ENCODE data around the gene DDX5.
"Not testable (repeated sequence)": the region's sequence is repeated elsewhere in the genome, so short reads cannot be mapped to it uniquely, and the experiment has no call there.

The DDX5 gene

GRCh38 chr17:64496786-64497564 is 9.1 kb downstream of the DDX5 start, which contains the start of gene POLG2:
Gene POLG2 (minus strand): TSS chr17:64497054. CDS start chr17:64496968, 86 bp downstream.
- FAIRE-seq: peak; percentile 82
- peak; percentile 87 for DNase-seq (ENCODE audit: extremely low spot score, insufficient read length, low read depth)

DNA sequence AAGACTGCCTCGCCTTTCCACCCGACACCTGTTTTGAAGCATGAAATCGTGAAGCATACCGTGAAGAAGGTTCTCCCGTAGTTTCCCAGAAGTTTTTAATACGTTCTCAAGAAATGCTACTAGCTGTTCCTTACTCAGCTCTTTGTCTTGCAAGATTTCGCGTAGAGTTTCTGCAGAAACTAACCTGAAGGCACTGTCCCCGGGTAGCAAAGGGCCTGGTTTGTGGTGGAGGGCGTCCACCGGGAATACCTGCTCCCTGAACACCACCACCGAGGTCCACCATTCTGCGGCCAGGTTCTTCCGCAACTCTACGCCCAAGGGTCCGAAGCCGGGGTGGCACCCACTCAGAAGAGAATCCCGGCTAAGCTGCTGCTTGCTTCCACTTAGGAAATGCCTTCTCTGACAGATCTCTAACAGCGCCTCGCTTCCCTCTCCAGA is 9.7 kb downstream of the DDX5 start:
- no peak for DNase-seq (ENCODE audit: extremely low spot score, insufficient read length, low read depth)
- no peak for FAIRE-seq

- not testable (repeated sequence) for DNase-seq (ENCODE audit: extremely low spot score, insufficient read length, low read depth); FAIRE-seq
These were observed 10.8 kb downstream of the DDX5 start for GRCh38 chr17:64495300-64495699.

DNA sequence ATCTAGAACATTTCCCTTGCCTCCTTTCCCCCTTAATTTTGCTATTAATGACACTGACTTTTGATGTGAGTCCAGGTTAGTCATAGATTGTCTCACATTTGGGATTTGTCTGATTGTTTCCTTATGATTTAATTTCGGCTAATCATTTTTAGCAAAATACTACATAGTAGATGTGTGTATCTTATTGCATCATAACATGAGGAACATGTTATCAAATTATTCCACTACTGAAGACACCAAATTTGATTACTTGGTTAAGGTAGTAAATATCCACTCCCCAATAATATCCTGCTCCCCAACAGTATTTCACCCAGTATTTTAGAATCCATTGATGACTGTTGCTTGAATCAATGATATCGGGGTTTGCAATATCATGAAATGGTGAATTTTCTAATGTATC is 12.0 kb downstream of the DDX5 start:
- no peak for FAIRE-seq
- no peak for DNase-seq (ENCODE audit: extremely low spot score, insufficient read length, low read depth)

GRCh38 chr17:64492481-64493109 is 13.5 kb downstream of the DDX5 start:
- no peak for FAIRE-seq
- DNase-seq (ENCODE audit: extremely low spot score, insufficient read length, low read depth): no peak

DNA sequence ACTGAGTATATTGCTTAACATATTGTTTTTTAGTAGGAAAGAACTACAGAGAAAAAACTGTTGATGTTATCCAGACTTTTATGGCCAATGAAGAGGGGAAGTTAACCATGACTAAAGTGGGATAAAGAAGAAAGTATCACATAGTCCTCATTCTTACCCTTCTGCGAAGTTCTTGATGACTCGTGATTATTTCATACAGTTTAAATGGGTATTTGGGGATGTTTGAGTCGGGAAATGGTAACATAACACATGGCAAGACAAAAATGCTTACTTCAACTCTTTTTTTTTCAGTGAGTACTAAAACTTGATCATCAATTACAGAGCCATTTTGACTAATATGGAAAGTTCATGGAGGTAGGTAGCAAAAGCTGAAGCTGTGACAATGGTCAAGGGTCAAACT is 14.1 kb downstream of the DDX5 start:
- FAIRE-seq: no peak
- DNase-seq (ENCODE audit: extremely low spot score, insufficient read length, low read depth): no peak

- DNase-seq (ENCODE audit: extremely low spot score, insufficient read length, low read depth) (no peak), FAIRE-seq (no peak)
These were observed 14.8 kb downstream of the DDX5 start for GRCh38 chr17:64491034-64491860.

GRCh38 chr17:64488301-64488700 is 17.8 kb downstream of the DDX5 start:
- DNase-seq (ENCODE audit: extremely low spot score, insufficient read length, low read depth) (no peak), FAIRE-seq (no peak)

DNA sequence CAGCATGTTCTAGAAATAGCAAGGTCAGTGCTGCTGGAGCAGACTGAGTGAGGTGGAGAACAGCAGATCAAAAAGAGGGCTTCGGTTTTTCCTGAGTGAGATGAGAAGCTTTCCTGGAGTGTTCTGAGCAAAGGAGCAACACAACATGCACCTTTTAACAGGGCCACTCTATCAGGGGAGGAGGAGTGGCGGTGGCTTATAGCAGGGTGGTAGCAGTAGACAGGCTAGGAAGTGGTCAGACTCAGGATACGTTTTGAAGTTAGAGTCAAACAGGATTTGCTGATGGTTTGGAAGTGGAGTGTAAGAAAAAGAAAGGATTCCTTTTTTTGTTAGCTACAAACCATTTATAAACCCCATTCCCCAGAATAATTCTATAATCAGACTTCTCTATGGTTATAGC is 21.7 kb downstream of the DDX5 start:
- DNase-seq (ENCODE audit: extremely low spot score, insufficient read length, low read depth): no peak
- FAIRE-seq: no peak

GRCh38 chr17:64480951-64481350 is 25.1 kb downstream of the DDX5 start:
- FAIRE-seq: no peak
- DNase-seq (ENCODE audit: extremely low spot score, insufficient read length, low read depth): no peak

DNA sequence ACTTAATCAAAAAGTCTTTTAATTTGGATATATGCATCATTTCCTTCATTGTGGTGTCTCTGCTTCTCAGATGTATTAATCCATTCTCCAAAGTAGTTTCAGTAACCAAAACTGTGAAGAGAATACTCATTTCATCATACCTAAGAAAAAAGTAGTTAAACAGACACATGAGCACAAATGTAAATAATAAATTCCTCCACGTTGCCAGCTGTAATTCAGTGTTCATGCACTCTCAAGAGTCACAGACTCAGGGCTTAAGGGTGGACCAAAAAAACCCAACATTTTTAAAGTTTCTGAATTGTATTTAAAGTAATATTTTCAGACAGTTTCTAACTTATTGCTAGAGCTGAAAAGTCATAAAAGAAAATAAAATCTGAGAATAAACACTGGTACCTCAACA is 28.2 kb downstream of the DDX5 start:
- FAIRE-seq (no peak), DNase-seq (ENCODE audit: extremely low spot score, insufficient read length, low read depth) (no peak)

GRCh38 chr17:64472564-64472963 is 33.5 kb downstream of the DDX5 start:
- no peak for FAIRE-seq

GRCh38 chr17:64471440-64471839 is 34.6 kb downstream of the DDX5 start:
- FAIRE-seq (no peak), DNase-seq (ENCODE audit: extremely low spot score, insufficient read length, low read depth) (no peak)

More at GRCh38 chr17:64472564-64472963, 33.5 kb downstream of the DDX5 start:
- DNase-seq (ENCODE audit: extremely low spot score, insufficient read length, low read depth): no peak

- FAIRE-seq (no peak), DNase-seq (ENCODE audit: extremely low spot score, insufficient read length, low read depth) (no peak)
These were observed 35.5 kb downstream of the DDX5 start for GRCh38 chr17:64470625-64471024.

GRCh38 chr17:64466834-64467233 is 39.3 kb downstream of the DDX5 start:
- not testable (repeated sequence) for FAIRE-seq; DNase-seq (ENCODE audit: extremely low spot score, insufficient read length, low read depth)

DNA sequence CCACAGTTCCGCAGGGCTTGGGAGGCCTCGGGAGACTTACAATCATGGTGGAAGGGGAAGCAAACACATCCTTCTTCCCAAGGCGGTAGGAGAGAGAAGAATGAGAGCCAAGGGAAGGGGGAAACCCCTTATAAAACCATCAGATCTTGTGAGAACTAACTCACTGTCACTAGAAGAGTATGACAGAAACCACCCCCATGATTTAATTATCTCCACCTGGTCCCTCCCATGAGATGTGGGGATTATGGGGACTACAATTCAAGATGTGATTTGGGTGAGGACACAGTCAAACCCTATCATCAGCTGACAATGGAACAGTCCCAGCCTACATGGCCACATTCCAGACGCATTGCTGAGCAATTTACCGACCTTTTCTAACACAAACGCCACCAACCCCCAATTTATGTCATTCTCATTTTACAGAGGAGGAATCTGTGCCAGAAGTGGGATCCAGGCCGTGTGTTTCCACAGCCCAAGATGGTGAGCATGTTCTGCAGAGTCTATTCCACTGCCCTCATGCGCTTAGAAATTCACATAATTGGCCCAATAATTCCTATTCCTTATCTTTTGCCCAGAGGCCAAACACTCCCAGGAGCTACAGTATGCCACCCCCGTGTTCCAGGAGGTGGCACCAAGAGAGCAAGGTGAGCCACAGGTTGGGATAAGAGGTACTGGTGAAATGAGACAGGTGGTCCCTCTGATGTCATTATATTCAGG is 39.9 kb downstream of the DDX5 start:
- DNase-seq (ENCODE audit: extremely low spot score, insufficient read length, low read depth) (no peak), FAIRE-seq (no peak)

GRCh38 chr17:64461788-64462187 is 44.3 kb downstream of the DDX5 start:
- no peak for FAIRE-seq
- no peak for DNase-seq (ENCODE audit: extremely low spot score, insufficient read length, low read depth)

GRCh38 chr17:64460955-64461354 is 45.1 kb downstream of the DDX5 start:
- FAIRE-seq: no peak
- no peak for DNase-seq (ENCODE audit: extremely low spot score, insufficient read length, low read depth)

DNA sequence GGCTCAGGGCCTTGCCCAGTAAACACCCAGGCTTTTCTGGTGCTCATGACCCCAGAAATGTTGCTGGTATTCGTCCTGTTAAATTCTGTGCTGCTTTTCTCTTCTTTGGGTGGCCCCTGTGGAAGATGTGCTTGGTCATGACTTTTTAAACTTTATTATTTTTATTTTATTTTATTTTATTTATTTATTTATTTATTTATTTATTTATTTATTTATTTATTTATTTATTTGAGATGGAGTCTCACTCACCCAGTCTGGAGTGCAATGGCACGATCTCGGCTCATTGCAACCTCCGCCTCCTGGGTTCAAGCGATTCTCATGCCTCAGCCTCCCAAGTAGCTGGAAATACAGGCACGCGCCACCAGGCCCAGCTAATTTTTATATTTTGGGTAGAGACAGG is 46.3 kb downstream of the DDX5 start:
- DNase-seq (ENCODE audit: extremely low spot score, insufficient read length, low read depth); FAIRE-seq: not testable (repeated sequence)

GRCh38 chr17:64459284-64459747 is 46.8 kb downstream of the DDX5 start:
- no peak for DNase-seq (ENCODE audit: extremely low spot score, insufficient read length, low read depth)
- no peak for FAIRE-seq

Data from GM18507 (cell line).